H1 (cell line): Measurements from ENCODE around the gene ASB6. TPM values are rescaled to one million over a fixed set of nuclear protein-coding genes. Genes with fewer than 3 reads are reported as not detected.

ENCODE experiments used
- CBX5 ChIP-seq: fragments of 300-800, 300-1000 bp; sonication (generic); IDR thresholded peaks from 2 replicates; pipeline ENCODE4 v1.7.1; 2016; ENCODE audit warnings: antibody characterized with exemption, low read length, low read depth
- CREB1 ChIP-seq: IDR thresholded peaks from 2 replicates; pipeline ENCODE4 v1.6.1; 2012; ENCODE audit warnings: inconsistent platforms
- GTF2F1 ChIP-seq: IDR thresholded peaks from 2 replicates; pipeline ENCODE4 v1.6.1; 2012; ENCODE audit warnings: low read depth, low read length, improper control_type of control experiment, borderline replicate concordance
- HDAC2 ChIP-seq, 2 experiments: fragments of 300-600 bp in 1 of 2; sonication (generic) in 1 of 2; IDR thresholded peaks; 2 replicates each; pipeline ENCODE4 v1.6.1; 2011 to 2012; ENCODE audit warnings: low read depth in 2 of 2, low read length in 2 of 2, mild to moderate bottlenecking in 2 of 2, moderate library complexity in 2 of 2, borderline replicate concordance in 1 of 2, inconsistent platforms in 1 of 2
- HDAC6 ChIP-seq: IDR thresholded peaks from one replicate; pipeline ENCODE4 v1.7.1; 2012; ENCODE audit warnings: low read depth, mild to moderate bottlenecking, inconsistent platforms, low read length, moderate library complexity
- KDM5A ChIP-seq: fragments of 200-600 bp; IDR thresholded peaks from 2 replicates; pipeline ENCODE4 v1.7.1; 2012; ENCODE audit warnings: mild to moderate bottlenecking, low read length, inconsistent platforms, mixed read lengths
- MAFK ChIP-seq: IDR thresholded peaks from 2 replicates; pipeline ENCODE4 v1.6.1; 2012; ENCODE audit warnings: low read depth, mild to moderate bottlenecking, improper control_type of control experiment, low read length
- RNF2 ChIP-seq: fragments of 200-900, 300-1000 bp; sonication (generic); IDR thresholded peaks from 2 replicates; pipeline ENCODE4 v1.7.1; 2016; ENCODE audit warnings: borderline replicate concordance, low read depth, mild to moderate bottlenecking, antibody characterized with exemption, low read length; ENCODE audit not compliant: poor library complexity, severe bottlenecking; ENCODE audit errors: missing control alignments
- SIRT6 ChIP-seq: IDR thresholded peaks from one replicate; pipeline ENCODE4 v1.7.1; 2012; ENCODE audit warnings: low read length, inconsistent platforms
- SIX5 ChIP-seq: IDR thresholded peaks from 2 replicates; pipeline ENCODE4 v1.6.1; 2011; ENCODE audit warnings: mild to moderate bottlenecking, low read depth, low read length
- SP2 ChIP-seq: IDR thresholded peaks from 2 replicates; pipeline ENCODE4 v1.6.1; 2012; ENCODE audit warnings: mild to moderate bottlenecking, low read length, inconsistent platforms
- SRF ChIP-seq: IDR thresholded peaks from 2 replicates; pipeline ENCODE4 v1.6.1; 2011; ENCODE audit warnings: mild to moderate bottlenecking, low read depth, low read length, moderate library complexity
- TBP ChIP-seq: IDR thresholded peaks from 2 replicates; pipeline ENCODE4 v1.6.1; 2011; ENCODE audit warnings: low read depth, low read length, improper control_type of control experiment
- polyA plus RNA-seq, 7 experiments: library from polyadenylated mRNA; depleted of rRNA in 3 of 7; stranded (reverse) in 5 of 7; unstranded in 2 of 7; fragments of >200 nt in 5 of 7; fragments of 200-250 nt in 2 of 7; gene quantifications; 1 replicate in 5 of 7; 2 replicates in 1 of 7; 4 replicates in 1 of 7; pipeline versions ENCODE4 v1.2.1 to v1.2.3, GENCODE V29; 2011 to 2013; ENCODE audit warnings: missing spikeins in 2 of 7, mixed read lengths in 2 of 7
- total RNA-seq: library from RNA; stranded (reverse); fragmentation: NEBNext Ultra II Directional; extraction: Animal tissue kit (Norgen Biotek cat#: 25700); gene quantifications from 2 replicates; pipeline ENCODE4 v1.2.1, GENCODE V29; 2021
- TF ChIP-seq, protein P1 (sequence below), 3 experiments: IDR thresholded peaks; 1 replicate in 2 of 3; 2 replicates in 1 of 3; pipeline versions ENCODE4 v1.5.1 to v1.6.1; 2011; ENCODE audit warnings: low read length in 3 of 3, mild to moderate bottlenecking in 3 of 3, inconsistent platforms in 2 of 3, low read depth in 1 of 3, moderate library complexity in 1 of 3; ENCODE audit not compliant: insufficient read depth in 1 of 3; ENCODE audit errors: control extremely low read depth in 1 of 3
- TF ChIP-seq, protein P2 (sequence below): IDR thresholded peaks from 2 replicates; pipeline ENCODE4 v1.6.1; 2012; ENCODE audit warnings: inconsistent platforms

The ASB6 gene
- total and polyA plus RNA-seq, 2 of the 8 experiments (the other 6 are each of a cell fraction or from before 2014, with no cell fraction given), result 14.0 to 17.3 TPM

DNA sequence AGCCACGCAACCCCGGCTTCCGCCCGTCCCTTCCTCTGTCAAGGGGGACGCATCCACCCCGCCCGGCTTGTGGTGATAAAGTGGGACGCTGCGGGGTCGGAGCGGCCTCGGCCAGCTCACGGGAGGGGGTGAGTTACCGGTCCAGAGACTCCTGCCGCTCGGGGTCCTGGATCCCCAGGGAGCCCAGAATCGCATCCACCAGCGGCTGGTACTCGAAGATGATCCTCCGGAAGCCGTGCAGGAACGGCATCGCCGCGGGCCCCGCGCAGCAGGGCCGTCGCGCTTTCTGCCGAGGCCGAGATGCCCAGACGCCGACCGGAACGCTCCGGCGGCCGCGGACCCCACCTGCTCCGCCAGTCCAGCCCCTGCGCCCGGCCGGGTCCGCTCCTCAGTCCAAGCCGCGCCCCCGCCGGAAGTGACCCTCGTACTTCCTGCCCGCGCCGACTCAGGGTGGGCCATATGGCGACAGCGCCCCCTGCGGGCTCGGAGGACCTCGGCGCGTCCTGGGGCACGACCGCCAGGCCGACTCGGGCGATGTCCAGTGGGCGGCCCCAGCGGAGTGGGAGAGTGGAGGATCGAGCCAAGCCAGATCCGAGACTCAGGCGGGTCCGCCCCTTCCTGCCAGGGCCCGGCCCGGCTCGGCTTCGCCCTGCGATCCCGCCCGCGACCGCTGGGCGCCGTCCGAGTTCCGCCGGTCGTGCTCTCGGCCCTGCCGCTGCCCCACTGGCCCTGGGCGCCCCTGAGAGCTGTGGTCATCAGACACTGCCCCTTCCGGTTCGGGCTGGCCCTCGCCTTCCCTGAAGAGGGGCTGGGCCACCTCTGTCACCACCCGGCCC is at the start of gene ASB6 (continued):
- TF ChIP-seq SIRT6 (no peak), HDAC6 (no peak), CREB1 (peak; percentile 78), GTF2F1 (no peak), SIX5 (no peak; the same call in 1 of the 2 replicates), RNF2 (no peak), MAFK (no peak), SRF (0 out of 2 replicates have a peak, but pooled peaks have one; percentile 43), HDAC2 (IDR thresholded peaks at IDR 0.05; ENCODE audit: borderline replicate concordance in 1 of 2, low read depth in 2 of 2, low read length in 2 of 2) (peak; percentile 92 to 95; a peak in 3 of 4 replicates), KDM5A (0 out of 2 replicates have a peak, but pooled peaks have one; percentile 62), SP2 (peak; percentile 81), TBP (peak; percentile 66; the same call in 1 of the 2 replicates), CBX5 (no peak)
- TF ChIP-seq, protein P1, sequence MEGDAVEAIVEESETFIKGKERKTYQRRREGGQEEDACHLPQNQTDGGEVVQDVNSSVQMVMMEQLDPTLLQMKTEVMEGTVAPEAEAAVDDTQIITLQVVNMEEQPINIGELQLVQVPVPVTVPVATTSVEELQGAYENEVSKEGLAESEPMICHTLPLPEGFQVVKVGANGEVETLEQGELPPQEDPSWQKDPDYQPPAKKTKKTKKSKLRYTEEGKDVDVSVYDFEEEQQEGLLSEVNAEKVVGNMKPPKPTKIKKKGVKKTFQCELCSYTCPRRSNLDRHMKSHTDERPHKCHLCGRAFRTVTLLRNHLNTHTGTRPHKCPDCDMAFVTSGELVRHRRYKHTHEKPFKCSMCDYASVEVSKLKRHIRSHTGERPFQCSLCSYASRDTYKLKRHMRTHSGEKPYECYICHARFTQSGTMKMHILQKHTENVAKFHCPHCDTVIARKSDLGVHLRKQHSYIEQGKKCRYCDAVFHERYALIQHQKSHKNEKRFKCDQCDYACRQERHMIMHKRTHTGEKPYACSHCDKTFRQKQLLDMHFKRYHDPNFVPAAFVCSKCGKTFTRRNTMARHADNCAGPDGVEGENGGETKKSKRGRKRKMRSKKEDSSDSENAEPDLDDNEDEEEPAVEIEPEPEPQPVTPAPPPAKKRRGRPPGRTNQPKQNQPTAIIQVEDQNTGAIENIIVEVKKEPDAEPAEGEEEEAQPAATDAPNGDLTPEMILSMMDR (IDR thresholded peaks at IDR 0.05; ENCODE audit: control extremely low read depth in 1 of 3, insufficient read depth in 1 of 3, low read depth in 1 of 3, low read length in 3 of 3), result peak in 1 of 3 experiments; percentile 97; a peak in 3 of 4 replicates
- TF ChIP-seq, protein P2, sequence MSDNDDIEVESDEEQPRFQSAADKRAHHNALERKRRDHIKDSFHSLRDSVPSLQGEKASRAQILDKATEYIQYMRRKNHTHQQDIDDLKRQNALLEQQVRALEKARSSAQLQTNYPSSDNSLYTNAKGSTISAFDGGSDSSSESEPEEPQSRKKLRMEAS, result peak; percentile 80
